ENCODE data around the gene HPSE2.

HPSE2 gene

DNA sequence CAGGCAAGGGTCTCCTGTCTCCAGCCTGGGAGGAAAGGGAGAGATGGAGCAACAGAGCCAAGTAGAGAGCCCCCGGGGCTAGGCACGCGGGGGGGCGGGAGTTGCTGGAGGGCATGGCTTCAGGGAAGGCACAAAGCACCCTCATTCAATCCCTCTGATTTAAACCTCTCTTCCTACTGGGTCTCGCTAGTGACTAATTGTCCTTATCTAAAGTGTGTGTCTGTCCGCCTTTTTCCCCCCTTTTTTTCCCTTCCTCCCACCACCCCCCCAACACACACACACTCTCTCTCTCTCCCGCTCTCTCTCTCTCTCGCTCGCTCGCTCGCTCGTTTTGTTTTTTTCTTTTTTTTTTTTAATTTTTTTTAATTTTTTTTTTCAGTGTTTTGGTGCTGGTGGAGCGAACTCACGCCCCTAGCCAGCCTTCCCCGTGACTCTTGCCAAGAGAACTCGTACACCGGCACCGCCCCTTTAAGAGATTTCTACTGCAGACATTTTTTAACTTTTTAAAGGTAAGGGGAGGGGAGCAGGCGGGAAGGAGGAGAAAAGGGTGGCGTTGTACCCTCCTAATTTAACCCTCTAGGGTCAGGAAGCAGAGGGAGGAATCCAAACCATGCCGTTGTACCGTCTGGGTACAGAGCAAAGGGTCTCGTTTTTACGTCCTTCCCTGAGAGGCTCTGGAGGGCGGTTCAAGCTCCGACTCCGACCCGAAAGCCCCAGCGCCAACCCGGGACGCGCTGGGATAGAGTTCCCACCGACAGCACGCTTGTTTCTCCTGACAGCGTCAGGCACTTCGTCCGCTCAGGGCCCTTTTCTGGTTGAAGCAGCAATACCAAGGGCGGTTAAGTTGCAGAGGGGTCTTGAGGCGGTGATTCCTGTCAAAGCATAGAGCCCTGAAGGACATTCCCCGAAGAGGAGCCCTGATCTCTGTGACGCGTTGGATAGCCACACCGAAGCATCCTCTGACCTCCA lies at the start of gene HPSE2:
Gene HPSE2, minus strand, starts transcription at position 195 of the 969 bp plus-strand sequence.
- Histone ChIP-seq H3K27me3 (replicated peaks) (peaks cover 63% of the 10 kb centered on the region), H3K36me3 (replicated peaks) (no peaks in the 10 kb centered on the region), H3K4me3 (ENCODE audit: low read depth, low read length) (no peak within 1 kb of the TSS), H3K27ac (no peak within 1 kb of the TSS)
- TF ChIP-seq, protein P1, sequence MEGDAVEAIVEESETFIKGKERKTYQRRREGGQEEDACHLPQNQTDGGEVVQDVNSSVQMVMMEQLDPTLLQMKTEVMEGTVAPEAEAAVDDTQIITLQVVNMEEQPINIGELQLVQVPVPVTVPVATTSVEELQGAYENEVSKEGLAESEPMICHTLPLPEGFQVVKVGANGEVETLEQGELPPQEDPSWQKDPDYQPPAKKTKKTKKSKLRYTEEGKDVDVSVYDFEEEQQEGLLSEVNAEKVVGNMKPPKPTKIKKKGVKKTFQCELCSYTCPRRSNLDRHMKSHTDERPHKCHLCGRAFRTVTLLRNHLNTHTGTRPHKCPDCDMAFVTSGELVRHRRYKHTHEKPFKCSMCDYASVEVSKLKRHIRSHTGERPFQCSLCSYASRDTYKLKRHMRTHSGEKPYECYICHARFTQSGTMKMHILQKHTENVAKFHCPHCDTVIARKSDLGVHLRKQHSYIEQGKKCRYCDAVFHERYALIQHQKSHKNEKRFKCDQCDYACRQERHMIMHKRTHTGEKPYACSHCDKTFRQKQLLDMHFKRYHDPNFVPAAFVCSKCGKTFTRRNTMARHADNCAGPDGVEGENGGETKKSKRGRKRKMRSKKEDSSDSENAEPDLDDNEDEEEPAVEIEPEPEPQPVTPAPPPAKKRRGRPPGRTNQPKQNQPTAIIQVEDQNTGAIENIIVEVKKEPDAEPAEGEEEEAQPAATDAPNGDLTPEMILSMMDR (IDR thresholded peaks at IDR 0.05; ENCODE audit: low read depth, low read length, missing control alignments): no peak
- no peak for DNase-seq
- in situ Hi-C loops (cut with HindIII; ENCODE audit: low pct_ligation_motif_present, low sequenced_read_pairs): no loop called here

DNA sequence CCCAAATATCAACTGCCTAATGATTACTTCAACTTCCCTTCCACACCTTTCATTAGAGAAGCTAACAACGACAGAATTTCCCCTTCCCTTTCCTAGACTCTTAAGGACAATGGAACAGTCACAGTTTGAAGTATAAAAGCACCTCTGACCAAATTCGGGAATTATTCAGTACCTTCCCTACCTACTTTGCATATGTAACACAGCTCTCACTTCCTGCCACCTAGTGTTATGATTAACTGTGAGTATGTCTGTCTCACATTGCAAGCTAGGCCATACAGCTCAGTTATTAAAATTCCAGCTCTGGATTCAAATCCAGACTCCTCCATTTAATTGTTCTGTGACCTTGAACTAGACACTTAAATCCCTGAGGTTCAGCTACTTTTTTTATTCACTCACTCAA lies 44.8 kb upstream of the HPSE2 start:
- Histone ChIP-seq H3K27ac (no peak overlapping the region), H3K27me3 (replicated peaks) (no peaks in the 10 kb centered on the region), H3K4me3 (ENCODE audit: low read depth, low read length) (no peak overlapping the region), H3K36me3 (replicated peaks) (no peaks in the 10 kb centered on the region)
- TF ChIP-seq, protein P1 (IDR thresholded peaks at IDR 0.05; ENCODE audit: low read depth, low read length, missing control alignments): no peak
- in situ Hi-C loops (cut with HindIII; ENCODE audit: low pct_ligation_motif_present, low sequenced_read_pairs): no loop called here
- DNase-seq: no peak

DNA sequence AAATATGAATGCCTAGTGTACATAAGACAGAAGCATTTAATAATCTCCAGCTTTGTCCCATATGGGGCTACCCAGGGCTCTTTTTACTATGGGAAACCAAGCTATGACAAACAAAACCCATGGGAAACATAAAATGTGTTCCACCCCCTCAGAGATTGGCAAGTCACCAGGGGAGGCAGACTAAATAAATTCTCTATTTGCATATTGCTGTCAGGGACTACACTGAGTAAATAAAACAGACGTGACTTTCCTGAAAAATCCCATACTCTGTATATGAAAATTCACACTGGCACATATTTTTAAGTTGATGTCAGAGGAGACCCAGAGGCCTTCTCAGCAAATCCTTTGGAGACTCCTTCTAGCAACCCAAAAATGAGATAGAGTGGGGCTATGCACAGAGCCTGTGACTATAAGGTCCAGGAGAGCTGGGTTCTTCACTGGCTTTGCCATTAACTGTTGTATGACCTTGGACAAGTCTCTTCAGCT lies 44.0 kb upstream of the HPSE2 start:
- TF ChIP-seq, protein P1 (IDR thresholded peaks at IDR 0.05; ENCODE audit: low read depth, low read length, missing control alignments): no peak
- Histone ChIP-seq H3K27me3 (replicated peaks) (no peaks in the 10 kb centered on the region), H3K36me3 (replicated peaks) (no peaks in the 10 kb centered on the region), H3K4me3 (ENCODE audit: low read depth, low read length) (no peak overlapping the region), H3K27ac (no peak overlapping the region)
- peak; percentile 2 for DNase-seq
- in situ Hi-C loops (cut with HindIII; ENCODE audit: low pct_ligation_motif_present, low sequenced_read_pairs): no loop called here

- in situ Hi-C loops (cut with HindIII; ENCODE audit: low pct_ligation_motif_present, low sequenced_read_pairs): no loop called here
- DNase-seq: peak; percentile 9
- no peak overlapping the region for H3K27ac ChIP-seq
- H3K36me3 ChIP-seq (replicated peaks): no peaks in the 10 kb centered on the region
- H3K27me3 ChIP-seq (replicated peaks): no peaks in the 10 kb centered on the region
- TF ChIP-seq, protein P1 (IDR thresholded peaks at IDR 0.05; ENCODE audit: low read depth, low read length, missing control alignments): peak; percentile 32
- no peak overlapping the region for H3K4me3 ChIP-seq (ENCODE audit: low read depth, low read length)
These were observed 41.3 kb upstream of the HPSE2 start for GRCh38 chr10:99276848-99277486.

GRCh38 chr10:99266383-99266782 lies 30.7 kb upstream of the HPSE2 start:
- no peak overlapping the region for H3K27ac ChIP-seq
- TF ChIP-seq, protein P1 (IDR thresholded peaks at IDR 0.05; ENCODE audit: low read depth, low read length, missing control alignments): no peak

More at GRCh38 chr10:99266383-99266782, 30.7 kb upstream of the HPSE2 start:
- Histone ChIP-seq H3K27me3 (replicated peaks) (no peaks in the 10 kb centered on the region), H3K36me3 (replicated peaks) (no peaks in the 10 kb centered on the region), H3K4me3 (ENCODE audit: low read depth, low read length) (no peak overlapping the region)
- in situ Hi-C loops (cut with HindIII; ENCODE audit: low pct_ligation_motif_present, low sequenced_read_pairs): no loop called here
- DNase-seq: no peak
